ACHN (cell line): ENCODE data around the gene KAT8.
A peak's percentile ranks its signal among the peaks of the same experiment; 100 is the strongest.

ENCODE experiments used
- DNase-seq: peaks from one replicate; pipeline ENCODE4 v3.0.0-alpha.2; 2015
- in situ Hi-C: cut with HindIII; loops from 2 replicates; pipeline ENCODE4 v1.10.0; 2017; ENCODE audit warnings: low sequenced_read_pairs, low pct_ligation_motif_present, low pct_unique_long_range_greater_than_20kb

Gene KAT8

GRCh38 chr16:31082368-31083045, 35.0 kb upstream of the KAT8 start:
- in situ Hi-C loops = no loop called here
- no peak for DNase-seq

- DNase-seq = no peak
- in situ Hi-C loops = no loop called here
Measured at GRCh38 chr16:31083081-31083480, 34.4 kb upstream of the KAT8 start.

GRCh38 chr16:31083556-31083955, 33.9 kb upstream of the KAT8 start:
- no peak for DNase-seq
- in situ Hi-C loops = no loop called here

GRCh38 chr16:31083981-31084380, 33.5 kb upstream of the KAT8 start:
- in situ Hi-C loops = no loop called here
- DNase-seq = no peak

GRCh38 chr16:31084584-31085302, 32.7 kb upstream of the KAT8 start:
- no peak for DNase-seq
- in situ Hi-C loops = no loop called here

GRCh38 chr16:31085411-31085810, 32.1 kb upstream of the KAT8 start:
- in situ Hi-C loops = no loop called here
- no peak for DNase-seq

GRCh38 chr16:31085873-31086628, 31.4 kb upstream of the KAT8 start:
- no peak for DNase-seq
- in situ Hi-C loops = no loop called here

GRCh38 chr16:31086629-31086906, 30.9 kb upstream of the KAT8 start:
- in situ Hi-C loops = no loop called here
- DNase-seq = no peak

- in situ Hi-C loops = no loop called here
Measured at GRCh38 chr16:31087481-31087880, 30.0 kb upstream of the KAT8 start.

GRCh38 chr16:31087971-31088370, 29.5 kb upstream of the KAT8 start:
- no peak for DNase-seq
- in situ Hi-C loops = no loop called here

More at GRCh38 chr16:31087481-31087880, 30.0 kb upstream of the KAT8 start:
- DNase-seq = no peak

- in situ Hi-C loops = no loop called here
- DNase-seq = no peak
Measured at GRCh38 chr16:31088459-31089183, 28.8 kb upstream of the KAT8 start, which contains the start of gene PRSS53. TSS of gene PRSS53 (minus strand) at chr16:31088943. CDS start at chr16:31088809, 134 bp downstream.

- DNase-seq = no peak
- in situ Hi-C loops = no loop called here
Measured at GRCh38 chr16:31089199-31089598, 28.3 kb upstream of the KAT8 start.

GRCh38 chr16:31090540-31090939, 26.9 kb upstream of the KAT8 start:
- DNase-seq = peak; percentile 47
- in situ Hi-C loops = no loop called here

- no peak for DNase-seq
- in situ Hi-C loops = no loop called here
Measured at GRCh38 chr16:31092330-31092729, 25.1 kb upstream of the KAT8 start.

GRCh38 chr16:31093132-31093703, 24.2 kb upstream of the KAT8 start:
- DNase-seq = peak; percentile 46
- in situ Hi-C loops = no loop called here

- in situ Hi-C loops = no loop called here
- DNase-seq = no peak
Measured at GRCh38 chr16:31094088-31094423, 23.4 kb upstream of the KAT8 start.

- DNase-seq = peak; percentile 100
- in situ Hi-C loops = no loop called here
Measured at GRCh38 chr16:31094424-31095120, 22.9 kb upstream of the KAT8 start, which contains the start of gene VKORC1. TSS of gene VKORC1 (minus strand) at chr16:31094797. CDS start at chr16:31094729, 68 bp downstream.
